Lung (tissue), 12 donors: Measurements from ENCODE around the gene CCNY. TPM values are rescaled to one million over a fixed set of nuclear protein-coding genes. Genes with fewer than 3 reads are reported as not detected.

ENCODE experiments used
- ATAC-seq: fragments of 200-7000 bp; cut with Tn5 transposase; one replicate; pipeline ENCODE4 v1.9.1; 2020; ENCODE audit warnings: moderate number of reproducible peaks; ENCODE audit not compliant: insufficient read depth, low FRiP score
- DNase-seq, 3 donors: peaks; one replicate each; pipeline ENCODE4 v3.0.0-alpha.2; 2013 to 2017
- H3K27ac ChIP-seq, 2 donors: one replicate each; pipeline ENCODE4 v1.5.1; 2013; ENCODE audit warnings: mild to moderate bottlenecking in 2 of 2, moderate library complexity in 2 of 2, control low read depth in 1 of 2, inconsistent platforms in 1 of 2, low read depth in 1 of 2, low read length in 1 of 2
- H3K27me3 ChIP-seq, 3 donors: one replicate each; pipeline ENCODE4 v1.5.1; 2013; ENCODE audit warnings: low read length in 2 of 3; ENCODE audit not compliant: control insufficient read depth in 3 of 3, insufficient read depth in 3 of 3
- H3K36me3 ChIP-seq, 4 donors: one replicate each; pipeline ENCODE4 v1.5.1; 2013; ENCODE audit warnings: low read length in 4 of 4, mild to moderate bottlenecking in 1 of 4, moderate library complexity in 1 of 4; ENCODE audit not compliant: control insufficient read depth in 4 of 4, insufficient read depth in 4 of 4
- H3K4me1 ChIP-seq, 5 donors: one replicate each; pipeline ENCODE4 v1.5.1; 2013; ENCODE audit warnings: low read length in 5 of 5, mild to moderate bottlenecking in 2 of 5, moderate library complexity in 1 of 5; ENCODE audit not compliant: control insufficient read depth in 5 of 5, insufficient read depth in 5 of 5
- H3K4me3 ChIP-seq: one replicate; pipeline ENCODE4 v1.5.1; 2013; ENCODE audit warnings: mild to moderate bottlenecking, control low read depth, moderate library complexity
- H3K9ac ChIP-seq, 2 donors: one replicate each; pipeline ENCODE4 v1.5.1; 2013; ENCODE audit warnings: low read length in 2 of 2, control low read depth in 1 of 2; ENCODE audit not compliant: insufficient read depth in 1 of 2
- H3K9me3 ChIP-seq, 4 donors: one replicate each; pipeline ENCODE4 v1.5.1; 2013; ENCODE audit warnings: low read length in 3 of 4, mild to moderate bottlenecking in 1 of 4, moderate library complexity in 1 of 4; ENCODE audit not compliant: control insufficient read depth in 4 of 4, insufficient read depth in 3 of 4
- CTCF ChIP-seq: IDR thresholded peaks from 2 replicates; pipeline ENCODE4 v1.5.1; 2012; ENCODE audit warnings: mild to moderate bottlenecking; ENCODE audit errors: control extremely low read depth, extremely low read depth
- WGBS, 2 donors: extraction: QIAGEN DNeasy Blood & Tissue Kit; methylation state at CpG; one replicate each; pipeline ENCODE4 v1.1.7; 2013; 5-methylcytosine and 5-hydroxymethylcytosine counted together
- polyA plus RNA-seq, 2 donors: library from polyadenylated mRNA; stranded (reverse); fragments of 200-250 nt; gene quantifications; one replicate each; pipeline ENCODE4 v1.2.1, GENCODE V29; 2013
- total RNA-seq, 2 donors: library from RNA; depleted of rRNA in 1 of 2; stranded (reverse); fragments of >200 nt in 1 of 2; gene quantifications; one replicate each; pipeline ENCODE4 v1.2.1, GENCODE V29; 2014 to 2021
- donor health status: control.
- donor health status: control.
- donor health status: Bipolar disorder and iron deficiency.
- donor health status: healthy.
- donor health status: DM: yes; HTN: yes; CAD: no.

Gene CCNY
- total and polyA plus RNA-seq, 4 donors, result 26.6 to 63.0 (median 38.8) TPM

- 35 to 39% methylated on average over 4 of the region's 4 CpGs for WGBS, 2 donors
- Histone ChIP-seq H3K36me3 (no peaks in the 10 kb centered on the region), H3K4me3 (no peak overlapping the region), H3K9ac (no peak overlapping the region), H3K27ac (no peak overlapping the region), H3K9me3 (no peaks in the 10 kb centered on the region), H3K27me3 (no peaks in the 10 kb centered on the region), H3K4me1 (peaks cover 2 to 32% (median 13%) of the 10 kb centered on the region in 5 donors)
- ATAC-seq, result no peak
- no peak for TF ChIP-seq CTCF
- DNase-seq, result no peak
Measured at GRCh38 chr10:35341521-35341920, 5.2 kb downstream of the CCNY start.

- no peak for ATAC-seq
- no peak for TF ChIP-seq CTCF
- H3K4me1 ChIP-seq, result peaks cover 4 to 39% (median 17%) of the 10 kb centered on the region in 5 donors
- no peak overlapping the region for H3K4me3 ChIP-seq
- no peak overlapping the region for H3K27ac ChIP-seq
- 94% methylated on average over 5 of the region's 5 CpGs for WGBS, 2 donors
- H3K27me3 ChIP-seq, result no peaks in the 10 kb centered on the region
- no peaks in the 10 kb centered on the region for H3K36me3 ChIP-seq
- DNase-seq, result no peak
- H3K9me3 ChIP-seq, result no peaks in the 10 kb centered on the region
- no peak overlapping the region for H3K9ac ChIP-seq
Measured at GRCh38 chr10:35342183-35342753, 6.0 kb downstream of the CCNY start.

- Histone ChIP-seq H3K27me3 (no peaks in the 10 kb centered on the region), H3K9me3 (no peaks in the 10 kb centered on the region), H3K9ac (no peak overlapping the region), H3K4me1 (peaks cover 4 to 45% (median 12%) of the 10 kb centered on the region in 5 donors), H3K4me3 (no peak overlapping the region), H3K36me3 (peaks cover 0 to 2% (median 0%) of the 10 kb centered on the region in 4 donors), H3K27ac (no peak overlapping the region)
- no peak for DNase-seq
- no peak for ATAC-seq
- TF ChIP-seq CTCF, result no peak
Measured at GRCh38 chr10:35343739-35344138, 7.4 kb downstream of the CCNY start.

GRCh38 chr10:35345383-35345742 lies 9.1 kb downstream of the CCNY start:
- DNase-seq (no peak), ATAC-seq (no peak)
- no peak overlapping the region for H3K4me3 ChIP-seq
- no peak overlapping the region for H3K27ac ChIP-seq
- peaks cover 0 to 2% (median 0%) of the 10 kb centered on the region in 4 donors for H3K36me3 ChIP-seq
- no peak for TF ChIP-seq CTCF
- no peaks in the 10 kb centered on the region for H3K27me3 ChIP-seq
- 94 to 96% methylated on average over 5 of the region's 5 CpGs for WGBS, 2 donors
- no peak overlapping the region for H3K9ac ChIP-seq
- H3K4me1 ChIP-seq, result peaks cover 3 to 49% (median 12%) of the 10 kb centered on the region in 5 donors
- H3K9me3 ChIP-seq, result no peaks in the 10 kb centered on the region
